Vagina (tissue), 2 donors: ENCODE data around the gene POLK. TPM values are rescaled to one million over a fixed set of nuclear protein-coding genes. Genes with fewer than 3 reads are reported as not detected.

ENCODE experiments used
- DNase-seq, 2 donors: peaks; one replicate each; pipeline ENCODE4 v3.0.0-alpha.2; 2017; ENCODE audit errors: extremely low spot score in 2 of 2
- H3K27ac ChIP-seq: fragments of 200-600 bp; sonication (generic); one replicate; pipeline ENCODE4 v1.5.1; 2019
- H3K27me3 ChIP-seq: fragments of 200-600 bp; sonication (generic); one replicate; pipeline ENCODE4 v1.5.1; 2019
- H3K36me3 ChIP-seq, 2 donors: fragments of 200-600 bp; sonication (generic); one replicate each; pipeline ENCODE4 v1.5.1; 2017 to 2019
- H3K4me1 ChIP-seq: fragments of 200-600 bp; sonication (generic); one replicate; pipeline ENCODE4 v1.5.1; 2019
- H3K4me3 ChIP-seq, 2 donors: fragments of 200-600 bp; sonication (generic); 1 replicate in 1 of 2; 2 replicates in 1 of 2; pipeline ENCODE4 v1.5.1; 2016 to 2019
- H3K9me3 ChIP-seq: fragments of 200-600 bp; sonication (generic); one replicate; pipeline ENCODE4 v1.5.1; 2019
- CTCF ChIP-seq, 3 experiments: fragments of 450-650 bp in 2 of 3; fragments of 200-600 bp in 1 of 3; sonication (generic) in 1 of 3; IDR thresholded peaks; one replicate each; pipeline ENCODE4 v1.5.1; 2017 to 2019; ENCODE audit warnings: antibody characterized with exemption in 3 of 3, mild to moderate bottlenecking in 2 of 3, moderate library complexity in 2 of 3
- POLR2A ChIP-seq, 2 donors: fragments of 450-650 bp; IDR thresholded peaks; one replicate each; pipeline ENCODE4 v1.6.1; 2017; ENCODE audit warnings: antibody characterized with exemption in 2 of 2, mild to moderate bottlenecking in 2 of 2, moderate library complexity in 2 of 2
- POLR2AphosphoS5 ChIP-seq, 2 donors: sonication (generic); formaldehyde crosslinking; IDR thresholded peaks; one replicate each; pipeline ENCODE4 v1.9.0; 2017; ENCODE audit warnings: antibody characterized with exemption in 2 of 2, mild to moderate bottlenecking in 2 of 2, low read depth in 1 of 2; ENCODE audit not compliant: insufficient read depth in 1 of 2
- intact Hi-C: fragments of 100-400 bp; cut with DNase I; formaldehyde crosslinking; loops from one replicate; pipeline ENCODE4 v1.15.1; 2023
- total RNA-seq: library from RNA; depleted of rRNA; stranded (reverse); fragments of >200 nt; gene quantifications from one replicate; pipeline ENCODE4 v1.2.3, GENCODE V29; 2016

The POLK gene
- total RNA-seq, 1 donor from 2014 or later = 31.4 TPM

- no peaks in the 10 kb centered on the region for H3K27me3 ChIP-seq
- intact Hi-C loops = no loop called here
- no peak overlapping the region for H3K4me3 ChIP-seq
- H3K9me3 ChIP-seq = peaks cover 19% of the 10 kb centered on the region
- H3K27ac ChIP-seq = no peak overlapping the region
- no peak for DNase-seq
- H3K36me3 ChIP-seq = peaks cover 0 to 8% of the 10 kb centered on the region in 2 donors
- no peaks in the 10 kb centered on the region for H3K4me1 ChIP-seq
- TF ChIP-seq POLR2AphosphoS5 (IDR thresholded peaks at IDR 0.05; ENCODE audit: insufficient read depth in 1 of 2, low read depth in 1 of 2) (no peak), CTCF (IDR thresholded peaks at IDR 0.05) (no peak), POLR2A (IDR thresholded peaks at IDR 0.05) (no peak)
Observed at GRCh38 chr5:75468593-75468992, 43.1 kb upstream of the POLK start.

GRCh38 chr5:75469017-75469416 is 42.7 kb upstream of the POLK start:
- H3K4me3 ChIP-seq = no peak overlapping the region
- H3K4me1 ChIP-seq = no peaks in the 10 kb centered on the region
- no peak for DNase-seq
- intact Hi-C loops = no loop called here
- TF ChIP-seq CTCF (IDR thresholded peaks at IDR 0.05) = no peak
- no peak for TF ChIP-seq POLR2A (IDR thresholded peaks at IDR 0.05)
- no peak for TF ChIP-seq POLR2AphosphoS5 (IDR thresholded peaks at IDR 0.05; ENCODE audit: insufficient read depth in 1 of 2, low read depth in 1 of 2)
- no peak overlapping the region for H3K27ac ChIP-seq
- H3K36me3 ChIP-seq = peaks cover 0 to 8% of the 10 kb centered on the region in 2 donors
- H3K27me3 ChIP-seq = no peaks in the 10 kb centered on the region
- H3K9me3 ChIP-seq = peaks cover 19% of the 10 kb centered on the region

- no peaks in the 10 kb centered on the region for H3K27me3 ChIP-seq
- intact Hi-C loops = no loop called here
- no peak overlapping the region for H3K27ac ChIP-seq
- no peak for DNase-seq
- H3K4me1 ChIP-seq = no peaks in the 10 kb centered on the region
- peaks cover 19% of the 10 kb centered on the region for H3K9me3 ChIP-seq
- H3K36me3 ChIP-seq = peaks cover 0 to 8% of the 10 kb centered on the region in 2 donors
- no peak overlapping the region for H3K4me3 ChIP-seq
- no peak for TF ChIP-seq POLR2A (IDR thresholded peaks at IDR 0.05)
- TF ChIP-seq CTCF (IDR thresholded peaks at IDR 0.05) = no peak
- no peak for TF ChIP-seq POLR2AphosphoS5 (IDR thresholded peaks at IDR 0.05; ENCODE audit: insufficient read depth in 1 of 2, low read depth in 1 of 2)
Observed at GRCh38 chr5:75471193-75471592, 40.5 kb upstream of the POLK start.

GRCh38 chr5:75472973-75473372 is 38.7 kb upstream of the POLK start:
- H3K4me3 ChIP-seq = no peak overlapping the region
- H3K9me3 ChIP-seq = peaks cover 19% of the 10 kb centered on the region
- H3K36me3 ChIP-seq = peaks cover 0 to 8% of the 10 kb centered on the region in 2 donors
- no peak overlapping the region for H3K27ac ChIP-seq
- H3K27me3 ChIP-seq = no peaks in the 10 kb centered on the region
- no peak for DNase-seq
- TF ChIP-seq POLR2A (IDR thresholded peaks at IDR 0.05) (no peak), POLR2AphosphoS5 (IDR thresholded peaks at IDR 0.05; ENCODE audit: insufficient read depth in 1 of 2, low read depth in 1 of 2) (no peak), CTCF (IDR thresholded peaks at IDR 0.05) (no peak)
- no peaks in the 10 kb centered on the region for H3K4me1 ChIP-seq
- intact Hi-C loops = no loop called here

- Histone ChIP-seq H3K4me1 (no peaks in the 10 kb centered on the region), H3K9me3 (peaks cover 17% of the 10 kb centered on the region), H3K4me3 (no peak overlapping the region), H3K27me3 (no peaks in the 10 kb centered on the region), H3K36me3 (peaks cover 0 to 8% of the 10 kb centered on the region in 2 donors), H3K27ac (no peak overlapping the region)
- no peak for DNase-seq
- TF ChIP-seq POLR2AphosphoS5 (IDR thresholded peaks at IDR 0.05; ENCODE audit: insufficient read depth in 1 of 2, low read depth in 1 of 2) = no peak
- no peak for TF ChIP-seq POLR2A (IDR thresholded peaks at IDR 0.05)
- TF ChIP-seq CTCF (IDR thresholded peaks at IDR 0.05) = no peak
- intact Hi-C loops = no loop called here
Observed at GRCh38 chr5:75473463-75473862, 38.2 kb upstream of the POLK start.
